HG03139 (cell line): ENCODE results near the gene CFAP299.
"Not testable (repeated sequence)": the region's sequence is repeated elsewhere in the genome, so short reads cannot be mapped to it uniquely, and the experiment has no call there.

Experiments
- ATAC-seq: cut with Tn5 transposase; IDR thresholded peaks from one replicate; pipeline ENCODE4 v1.9.1; 2021; ENCODE audit not compliant: unreplicated experiment

CFAP299 gene

GRCh38 chr4:80335554-80336358 lies at the start of gene CFAP299:
Gene CFAP299, plus strand, starts transcription at chr4:80335730.
- ATAC-seq: peak; percentile 98

GRCh38 chr4:80286451-80286850 lies 49.1 kb upstream of the CFAP299 start:
- no peak for ATAC-seq

- ATAC-seq: not testable (repeated sequence)
Measured at GRCh38 chr4:80290665-80291064, 44.9 kb upstream of the CFAP299 start.

GRCh38 chr4:80294206-80294605 lies 41.3 kb upstream of the CFAP299 start:
- no peak for ATAC-seq

GRCh38 chr4:80295336-80295735 lies 40.2 kb upstream of the CFAP299 start:
- ATAC-seq: no peak

GRCh38 chr4:80295826-80296225 lies 39.7 kb upstream of the CFAP299 start:
- no peak for ATAC-seq

GRCh38 chr4:80301884-80302283 lies 33.6 kb upstream of the CFAP299 start:
- no peak for ATAC-seq

GRCh38 chr4:80302616-80303223 lies 32.8 kb upstream of the CFAP299 start:
- ATAC-seq: no peak

- ATAC-seq: no peak
Measured at GRCh38 chr4:80305466-80305865, 30.1 kb upstream of the CFAP299 start.

- no peak for ATAC-seq
Measured at GRCh38 chr4:80306260-80306659, 29.3 kb upstream of the CFAP299 start.

GRCh38 chr4:80307183-80307735 lies 28.3 kb upstream of the CFAP299 start:
- no peak for ATAC-seq

GRCh38 chr4:80307774-80308465 lies 27.6 kb upstream of the CFAP299 start:
- no peak for ATAC-seq

- ATAC-seq: no peak
Measured at GRCh38 chr4:80308466-80308822, 27.1 kb upstream of the CFAP299 start.

- ATAC-seq: no peak
Measured at GRCh38 chr4:80309294-80310004, 26.1 kb upstream of the CFAP299 start.

GRCh38 chr4:80311130-80311529 lies 24.4 kb upstream of the CFAP299 start:
- ATAC-seq: no peak

GRCh38 chr4:80312124-80312523 lies 23.4 kb upstream of the CFAP299 start:
- no peak for ATAC-seq

- ATAC-seq: no peak
Measured at GRCh38 chr4:80313627-80314026, 21.9 kb upstream of the CFAP299 start.

GRCh38 chr4:80315848-80316247 lies 19.7 kb upstream of the CFAP299 start:
- not testable (repeated sequence) for ATAC-seq

- ATAC-seq: no peak
Measured at GRCh38 chr4:80321341-80321740, 14.2 kb upstream of the CFAP299 start.

GRCh38 chr4:80321776-80322175 lies 13.8 kb upstream of the CFAP299 start:
- ATAC-seq: no peak

GRCh38 chr4:80322716-80323115 lies 12.8 kb upstream of the CFAP299 start:
- no peak for ATAC-seq
